ENCODE measurements around the gene PLAC8L1.

Gene PLAC8L1

DNA sequence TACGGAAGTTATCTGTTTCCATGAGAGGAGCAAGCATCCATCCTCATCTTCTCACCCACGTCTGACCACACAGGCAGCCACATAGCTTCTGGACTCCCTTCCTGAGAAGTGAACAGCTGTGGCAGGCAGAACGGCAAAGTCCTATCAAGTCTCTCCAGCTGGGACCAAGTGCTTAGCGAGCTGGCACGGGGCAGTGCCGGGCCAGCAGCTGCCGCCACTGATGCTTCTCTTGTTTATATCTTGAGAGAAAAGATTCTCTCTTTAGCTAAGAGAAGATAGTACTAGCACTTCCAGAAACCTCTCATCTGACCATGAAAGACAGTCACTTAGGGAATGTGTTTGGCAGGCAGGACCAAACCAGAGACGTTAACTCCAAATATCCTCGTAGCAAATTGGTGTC is 37.2 kb downstream of the PLAC8L1 start:
- DNase-seq (ENCODE audit: low read depth, low spot score): no peak
- no peak overlapping the region for H3K4me3 ChIP-seq (ENCODE audit: low read depth, low read length)
- in situ Hi-C loops (cut with HindIII; ENCODE audit: low sequenced_read_pairs): no loop called here
- TF ChIP-seq, protein P1, sequence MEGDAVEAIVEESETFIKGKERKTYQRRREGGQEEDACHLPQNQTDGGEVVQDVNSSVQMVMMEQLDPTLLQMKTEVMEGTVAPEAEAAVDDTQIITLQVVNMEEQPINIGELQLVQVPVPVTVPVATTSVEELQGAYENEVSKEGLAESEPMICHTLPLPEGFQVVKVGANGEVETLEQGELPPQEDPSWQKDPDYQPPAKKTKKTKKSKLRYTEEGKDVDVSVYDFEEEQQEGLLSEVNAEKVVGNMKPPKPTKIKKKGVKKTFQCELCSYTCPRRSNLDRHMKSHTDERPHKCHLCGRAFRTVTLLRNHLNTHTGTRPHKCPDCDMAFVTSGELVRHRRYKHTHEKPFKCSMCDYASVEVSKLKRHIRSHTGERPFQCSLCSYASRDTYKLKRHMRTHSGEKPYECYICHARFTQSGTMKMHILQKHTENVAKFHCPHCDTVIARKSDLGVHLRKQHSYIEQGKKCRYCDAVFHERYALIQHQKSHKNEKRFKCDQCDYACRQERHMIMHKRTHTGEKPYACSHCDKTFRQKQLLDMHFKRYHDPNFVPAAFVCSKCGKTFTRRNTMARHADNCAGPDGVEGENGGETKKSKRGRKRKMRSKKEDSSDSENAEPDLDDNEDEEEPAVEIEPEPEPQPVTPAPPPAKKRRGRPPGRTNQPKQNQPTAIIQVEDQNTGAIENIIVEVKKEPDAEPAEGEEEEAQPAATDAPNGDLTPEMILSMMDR (IDR thresholded peaks at IDR 0.05; ENCODE audit: low read depth, low read length): no peak

GRCh38 chr5:146066968-146067367 is 38.4 kb downstream of the PLAC8L1 start:
- TF ChIP-seq, protein P1 (IDR thresholded peaks at IDR 0.05; ENCODE audit: low read depth, low read length): no peak
- in situ Hi-C loops (cut with HindIII; ENCODE audit: low sequenced_read_pairs): no loop called here
- no peak for DNase-seq (ENCODE audit: low read depth, low spot score)
- H3K4me3 ChIP-seq (ENCODE audit: low read depth, low read length): no peak overlapping the region

GRCh38 chr5:146060221-146060585 is 45.2 kb downstream of the PLAC8L1 start:
- TF ChIP-seq, protein P1 (IDR thresholded peaks at IDR 0.05; ENCODE audit: low read depth, low read length): no peak
- no peak for DNase-seq (ENCODE audit: low read depth, low spot score)
- no peak overlapping the region for H3K4me3 ChIP-seq (ENCODE audit: low read depth, low read length)
- in situ Hi-C loops (cut with HindIII; ENCODE audit: low sequenced_read_pairs): no loop called here

- no peak overlapping the region for H3K4me3 ChIP-seq (ENCODE audit: low read depth, low read length)
- TF ChIP-seq, protein P1 (IDR thresholded peaks at IDR 0.05; ENCODE audit: low read depth, low read length): no peak
- DNase-seq (ENCODE audit: low read depth, low spot score): no peak
- in situ Hi-C loops (cut with HindIII; ENCODE audit: low sequenced_read_pairs): no loop called here
Measured at GRCh38 chr5:146059460-146060220, 45.7 kb downstream of the PLAC8L1 start.

GRCh38 chr5:146055432-146055831 is 49.9 kb downstream of the PLAC8L1 start:
- H3K4me3 ChIP-seq (ENCODE audit: low read depth, low read length): no peak overlapping the region
- in situ Hi-C loops (cut with HindIII; ENCODE audit: low sequenced_read_pairs): no loop called here
- no peak for DNase-seq (ENCODE audit: low read depth, low spot score)
- TF ChIP-seq, protein P1 (IDR thresholded peaks at IDR 0.05; ENCODE audit: low read depth, low read length): no peak

DNA sequence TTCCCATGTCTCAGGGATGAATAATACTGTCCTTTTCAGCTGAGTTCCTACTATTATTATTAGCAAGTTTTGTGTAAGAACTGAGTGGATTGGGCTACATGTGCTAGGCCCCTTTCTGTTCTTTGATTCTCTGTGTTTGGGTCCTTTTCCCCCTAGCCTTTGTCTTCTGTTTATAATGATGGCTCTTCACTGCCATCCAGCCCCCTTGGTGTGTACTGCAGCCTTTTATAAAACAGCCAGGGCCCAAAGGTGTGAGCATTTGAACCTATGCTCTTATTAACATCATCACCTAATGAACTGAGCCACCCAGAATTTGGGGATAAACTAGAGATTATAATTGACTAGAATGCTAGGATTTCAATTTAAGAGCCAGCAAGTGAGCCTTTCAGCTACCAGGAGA is 52.6 kb downstream of the PLAC8L1 start:
- DNase-seq (ENCODE audit: low read depth, low spot score): no peak
- H3K4me3 ChIP-seq (ENCODE audit: low read depth, low read length): no peak overlapping the region
- in situ Hi-C loops (cut with HindIII; ENCODE audit: low sequenced_read_pairs): no loop called here

More for the DNA sequence above, 52.6 kb downstream of the PLAC8L1 start:
- TF ChIP-seq, protein P1 (IDR thresholded peaks at IDR 0.05; ENCODE audit: low read depth, low read length): peak; percentile 45
